ENCODE measurements around the gene ST8SIA2.

The ST8SIA2 gene

DNA sequence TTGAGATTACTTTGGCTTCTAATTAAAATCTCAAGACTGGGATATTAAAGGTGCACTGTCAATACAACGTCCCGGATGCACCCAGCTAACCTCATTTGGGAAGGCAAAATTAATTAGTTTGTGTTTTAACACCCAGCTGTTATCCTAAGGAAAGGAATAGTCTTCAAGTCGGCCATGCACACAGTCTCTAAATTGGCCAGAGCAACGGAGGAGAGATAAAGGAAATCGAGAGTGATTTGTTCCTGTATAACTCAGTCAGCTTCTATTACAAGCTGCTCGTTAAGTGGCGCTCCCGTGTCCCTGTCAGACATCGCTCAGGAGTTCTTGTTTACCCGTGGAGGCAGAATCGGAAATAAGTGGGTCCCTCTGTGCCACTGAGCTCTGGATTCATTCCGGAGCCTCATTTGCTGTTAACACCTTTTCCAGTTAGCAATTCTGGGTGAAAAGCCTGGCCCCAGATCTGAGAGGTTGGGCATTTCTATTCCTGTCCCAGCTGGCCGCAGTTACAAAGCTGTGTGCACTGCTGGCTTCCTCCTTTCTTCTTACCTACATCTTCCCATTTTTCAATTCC, 63.9 kb downstream of the ST8SIA2 start:
- Histone ChIP-seq H3K9me3 (no peaks in the 10 kb centered on the region), H3K4me3 (ENCODE audit: low read depth, low read length) (no peak overlapping the region), H3K27me3 (no peaks in the 10 kb centered on the region), H3K4me1 (peaks cover 6% of the 10 kb centered on the region), H3K36me3 (no peaks in the 10 kb centered on the region)
- DNase-seq = no peak
- TF ChIP-seq, protein P1, sequence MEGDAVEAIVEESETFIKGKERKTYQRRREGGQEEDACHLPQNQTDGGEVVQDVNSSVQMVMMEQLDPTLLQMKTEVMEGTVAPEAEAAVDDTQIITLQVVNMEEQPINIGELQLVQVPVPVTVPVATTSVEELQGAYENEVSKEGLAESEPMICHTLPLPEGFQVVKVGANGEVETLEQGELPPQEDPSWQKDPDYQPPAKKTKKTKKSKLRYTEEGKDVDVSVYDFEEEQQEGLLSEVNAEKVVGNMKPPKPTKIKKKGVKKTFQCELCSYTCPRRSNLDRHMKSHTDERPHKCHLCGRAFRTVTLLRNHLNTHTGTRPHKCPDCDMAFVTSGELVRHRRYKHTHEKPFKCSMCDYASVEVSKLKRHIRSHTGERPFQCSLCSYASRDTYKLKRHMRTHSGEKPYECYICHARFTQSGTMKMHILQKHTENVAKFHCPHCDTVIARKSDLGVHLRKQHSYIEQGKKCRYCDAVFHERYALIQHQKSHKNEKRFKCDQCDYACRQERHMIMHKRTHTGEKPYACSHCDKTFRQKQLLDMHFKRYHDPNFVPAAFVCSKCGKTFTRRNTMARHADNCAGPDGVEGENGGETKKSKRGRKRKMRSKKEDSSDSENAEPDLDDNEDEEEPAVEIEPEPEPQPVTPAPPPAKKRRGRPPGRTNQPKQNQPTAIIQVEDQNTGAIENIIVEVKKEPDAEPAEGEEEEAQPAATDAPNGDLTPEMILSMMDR (IDR thresholded peaks at IDR 0.05; ENCODE audit: low read depth, low read length) = no peak

DNA sequence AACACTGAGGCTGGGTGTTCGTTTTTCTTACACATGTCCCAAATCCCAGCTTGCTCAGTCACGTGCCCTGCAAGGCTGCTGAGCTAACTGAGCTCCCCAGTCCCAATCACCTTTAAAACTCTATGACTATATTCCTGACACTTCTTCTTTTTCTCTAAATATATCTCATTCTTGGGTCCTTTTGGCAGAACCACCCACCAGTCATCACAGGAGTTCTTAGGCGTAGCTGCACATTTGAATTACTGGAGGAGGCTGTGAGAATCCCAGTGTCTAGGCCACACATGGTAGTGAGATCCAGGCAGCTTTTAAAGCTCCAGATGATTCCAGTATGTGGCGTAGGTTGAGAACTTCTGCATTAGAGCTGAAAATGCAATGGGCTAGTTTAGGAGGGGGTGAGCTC, 66.3 kb downstream of the ST8SIA2 start:
- TF ChIP-seq, protein P1 (IDR thresholded peaks at IDR 0.05; ENCODE audit: low read depth, low read length) = no peak
- H3K27me3 ChIP-seq = no peaks in the 10 kb centered on the region
- DNase-seq = no peak
- no peaks in the 10 kb centered on the region for H3K36me3 ChIP-seq
- no peaks in the 10 kb centered on the region; the same call in 1 of the 2 replicates for H3K4me1 ChIP-seq
- H3K9me3 ChIP-seq = no peaks in the 10 kb centered on the region
- no peak overlapping the region for H3K4me3 ChIP-seq (ENCODE audit: low read depth, low read length)

DNA sequence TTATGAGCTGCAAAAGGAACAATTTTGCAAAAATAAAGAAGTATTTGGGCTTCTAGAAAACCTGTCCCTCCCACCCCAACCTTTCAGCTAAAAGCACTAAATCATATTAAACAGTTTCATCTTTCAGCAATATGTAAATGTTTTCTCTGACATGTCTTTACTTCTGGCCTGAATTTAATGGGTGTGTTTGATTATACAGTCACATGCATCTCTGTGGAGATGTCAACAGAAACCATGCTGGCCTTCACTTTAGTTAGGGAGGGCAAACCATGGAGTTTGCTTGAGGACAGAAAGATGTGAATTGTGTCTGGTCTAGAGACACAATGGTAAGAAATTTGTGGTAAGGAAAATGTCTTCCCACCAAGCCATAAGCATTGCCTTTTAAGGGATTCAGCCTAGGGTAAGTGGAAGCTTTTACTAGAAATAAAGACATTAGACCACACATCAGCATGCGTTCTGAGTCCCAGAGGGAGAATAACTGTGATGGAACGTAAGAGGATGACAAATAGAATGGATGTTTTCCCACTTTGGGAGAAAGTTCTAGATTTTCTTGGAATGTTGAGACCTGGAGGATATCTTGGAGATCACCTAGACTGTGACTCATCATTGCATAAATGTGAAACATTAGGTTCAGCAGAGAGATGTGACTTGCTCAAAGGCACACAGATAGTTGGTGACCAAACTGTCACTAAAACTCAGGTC, 68.9 kb downstream of the ST8SIA2 start:
- no peaks in the 10 kb centered on the region for H3K27me3 ChIP-seq
- TF ChIP-seq, protein P1 (IDR thresholded peaks at IDR 0.05; ENCODE audit: low read depth, low read length) = no peak
- H3K4me3 ChIP-seq (ENCODE audit: low read depth, low read length) = no peak overlapping the region
- no peaks in the 10 kb centered on the region for H3K9me3 ChIP-seq
- no peaks in the 10 kb centered on the region for H3K4me1 ChIP-seq
- DNase-seq = no peak
- no peaks in the 10 kb centered on the region for H3K36me3 ChIP-seq

DNA sequence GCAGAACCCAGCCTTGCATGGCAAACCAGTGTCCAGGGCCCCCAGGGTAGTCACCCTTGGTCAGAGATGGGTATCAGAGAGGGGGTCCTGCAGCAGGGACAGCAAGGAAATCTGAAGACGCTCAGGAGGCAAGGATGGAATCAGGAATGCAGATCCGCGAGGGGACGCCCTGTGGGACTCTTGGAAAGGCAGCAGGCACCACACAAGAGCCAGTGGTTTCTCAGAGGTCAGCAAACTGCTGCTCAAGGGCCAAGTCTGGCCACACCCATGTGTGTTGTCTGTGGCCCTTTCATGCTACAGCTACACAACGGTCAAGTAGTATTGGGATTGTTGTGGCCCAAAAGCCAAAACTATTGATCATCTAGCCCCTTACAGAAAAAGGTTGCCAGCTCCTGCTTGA, 69.7 kb downstream of the ST8SIA2 start:
- no peaks in the 10 kb centered on the region for H3K27me3 ChIP-seq
- H3K4me1 ChIP-seq = no peaks in the 10 kb centered on the region
- H3K9me3 ChIP-seq = no peaks in the 10 kb centered on the region
- TF ChIP-seq, protein P1 (IDR thresholded peaks at IDR 0.05; ENCODE audit: low read depth, low read length) = no peak
- no peak for DNase-seq
- no peaks in the 10 kb centered on the region for H3K36me3 ChIP-seq
- H3K4me3 ChIP-seq (ENCODE audit: low read depth, low read length) = no peak overlapping the region

DNA sequence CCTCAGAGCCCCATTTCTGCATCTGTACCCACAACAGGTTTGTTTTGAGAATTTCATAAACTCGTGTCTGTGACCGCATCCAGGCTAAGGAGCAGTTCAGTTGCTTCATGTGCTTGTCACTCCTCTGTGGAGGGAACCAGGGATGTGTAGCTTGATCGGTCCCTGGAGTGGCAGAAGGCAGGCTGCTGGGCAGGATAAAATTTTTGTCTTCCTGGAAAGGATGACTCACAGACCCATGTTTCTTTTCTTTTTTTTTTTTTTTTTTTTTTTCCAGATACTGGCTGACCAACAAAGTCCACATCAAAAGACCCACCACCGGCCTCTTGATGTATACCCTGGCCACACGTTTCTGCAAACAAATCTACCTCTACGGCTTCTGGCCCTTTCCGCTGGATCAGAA, 70.1 kb downstream of the ST8SIA2 start:
- DNase-seq = no peak
- Histone ChIP-seq H3K4me1 (no peaks in the 10 kb centered on the region), H3K27me3 (no peaks in the 10 kb centered on the region), H3K36me3 (no peaks in the 10 kb centered on the region), H3K9me3 (no peaks in the 10 kb centered on the region), H3K4me3 (ENCODE audit: low read depth, low read length) (no peak overlapping the region)
- TF ChIP-seq, protein P1 (IDR thresholded peaks at IDR 0.05; ENCODE audit: low read depth, low read length) = no peak

DNA sequence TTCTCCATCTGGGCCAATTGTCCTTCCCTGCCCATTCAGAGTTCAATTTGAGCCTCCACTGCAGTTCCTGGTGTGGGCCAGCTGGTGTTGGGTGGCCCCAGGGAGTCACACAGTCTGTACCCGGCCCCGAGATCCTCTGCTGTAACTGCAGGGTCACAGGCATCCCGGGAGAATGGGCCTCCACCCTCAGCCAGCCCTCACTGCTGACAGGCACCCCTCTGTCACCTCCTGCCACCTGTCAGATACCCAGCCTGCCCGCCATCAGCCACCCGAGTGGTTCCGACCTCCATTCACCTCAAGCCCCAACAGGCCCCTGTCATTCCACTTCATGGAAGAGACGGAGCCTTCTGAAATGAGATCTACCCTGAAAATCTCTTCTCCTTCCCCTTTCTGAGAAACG, 73.2 kb downstream of the ST8SIA2 start:
- no peak for DNase-seq
- no peaks in the 10 kb centered on the region for H3K36me3 ChIP-seq
- peaks cover 4% of the 10 kb centered on the region; the same call in 1 of the 2 replicates for H3K4me1 ChIP-seq
- no peaks in the 10 kb centered on the region for H3K9me3 ChIP-seq
- no peaks in the 10 kb centered on the region for H3K27me3 ChIP-seq
- TF ChIP-seq, protein P1 (IDR thresholded peaks at IDR 0.05; ENCODE audit: low read depth, low read length) = no peak
- H3K4me3 ChIP-seq (ENCODE audit: low read depth, low read length) = no peak overlapping the region

All from BE2C (cell line).